B cell (primary cell): ENCODE measurements around the gene MSLN. TPM values are rescaled to one million over a fixed set of nuclear protein-coding genes. Genes with fewer than 3 reads are reported as not detected.

Experiments
- ATAC-seq: fragments of 200-7000 bp; cut with Tn5 transposase; one replicate; pipeline ENCODE4 v1.10.0; 2021; ENCODE audit warnings: low read depth, mild to moderate bottlenecking, moderate number of reproducible peaks, moderate library complexity
- CTCF ChIA-PET: fragments of 350-600 bp; sonication (Branson Sonifier 250); formaldehyde crosslinking; loops from one replicate; lab custom pipeline; 2021; ENCODE audit warnings: antibody characterized with exemption, inconsistent platforms; lab: Charles Lee
- POLR2A ChIA-PET: fragments of 350-600 bp; sonication (Branson Sonifier 250); formaldehyde crosslinking; loops from one replicate; lab custom pipeline; 2021; ENCODE audit warnings: antibody characterized with exemption; lab: Charles Lee
- DNase-seq: peaks from one replicate; pipeline ENCODE4 v3.0.0; 2013
- H2AFZ ChIP-seq: 2 replicates; pipeline ENCODE4 v1.6.1; 2012; ENCODE audit warnings: mild to moderate bottlenecking, low read depth, low read length; ENCODE audit not compliant: insufficient read depth, poor library complexity, severe bottlenecking
- H3K27ac ChIP-seq, 2 donors: 1 replicate in 1 of 2; 2 replicates in 1 of 2; pipeline ENCODE4 v1.5.1; 2012 to 2013; ENCODE audit warnings: low read length in 2 of 2, mild to moderate bottlenecking in 2 of 2, moderate library complexity in 1 of 2
- H3K27me3 ChIP-seq, 4 experiments: fragments of 200-600 bp in 1 of 4; sonication (generic) in 1 of 4; replicated peaks in 1 of 4; 1 replicate in 2 of 4; 2 replicates in 2 of 4; pipeline versions ENCODE4 v1.6.1 to v1.7.0; 2013 to 2016; ENCODE audit warnings: low read length in 3 of 4, mild to moderate bottlenecking in 2 of 4, mixed read lengths in 1 of 4, moderate library complexity in 1 of 4; ENCODE audit not compliant: insufficient read depth in 4 of 4, control insufficient read depth in 3 of 4; ENCODE audit errors: control extremely low read depth in 1 of 4
- H3K36me3 ChIP-seq, 2 experiments: replicated peaks in 1 of 2; 1 replicate in 1 of 2; 2 replicates in 1 of 2; pipeline versions ENCODE4 v1.6.1 to v1.7.1; 2013; ENCODE audit warnings: low read length in 1 of 2; ENCODE audit not compliant: insufficient read depth in 2 of 2, control insufficient read depth in 1 of 2; ENCODE audit errors: control extremely low read depth in 1 of 2, extremely low read depth in 1 of 2
- H3K4me1 ChIP-seq, 2 donors: fragments of 200-600 bp in 1 of 2; sonication (generic) in 1 of 2; 1 replicate in 1 of 2; 2 replicates in 1 of 2; pipeline versions ENCODE4 v1.5.1 to v1.6.1; 2013 to 2017; ENCODE audit warnings: low read length in 2 of 2; ENCODE audit not compliant: control insufficient read depth in 2 of 2, insufficient read depth in 2 of 2
- H3K4me2 ChIP-seq: replicated peaks from 2 replicates; pipeline ENCODE3; 2012; ENCODE audit warnings: mild to moderate bottlenecking, low read depth, low read length; ENCODE audit not compliant: poor library complexity, severe bottlenecking
- H3K4me3 ChIP-seq, 5 experiments: fragments of 200-600 bp in 1 of 5; sonication (generic) in 1 of 5; 1 replicate in 3 of 5; 2 replicates in 2 of 5; pipeline versions ENCODE4 v1.5.1 to v1.7.0; 2011 to 2016; ENCODE audit warnings: low read length in 4 of 5, mild to moderate bottlenecking in 4 of 5, low read depth in 2 of 5, control low read depth in 1 of 5, moderate library complexity in 1 of 5; ENCODE audit not compliant: insufficient read depth in 1 of 5; ENCODE audit errors: control extremely low read depth in 1 of 5, extremely low read depth in 1 of 5
- H3K79me2 ChIP-seq: fragments of 200-600 bp; sonication (generic); one replicate; pipeline ENCODE4 v1.6.0; 2016; ENCODE audit warnings: low read length; ENCODE audit not compliant: control insufficient read depth, insufficient read depth
- H3K9ac ChIP-seq: fragments of 200-600 bp; sonication (generic); 2 replicates; pipeline ENCODE4 v1.6.1; 2017; ENCODE audit warnings: mild to moderate bottlenecking, low read length, moderate library complexity
- H3K9me3 ChIP-seq, 3 donors: one replicate each; pipeline versions ENCODE4 v1.6.1 to v1.7.1; 2013; ENCODE audit warnings: low read length in 2 of 3; ENCODE audit not compliant: control insufficient read depth in 2 of 3, insufficient read depth in 1 of 3; ENCODE audit errors: control extremely low read depth in 1 of 3
- H4K20me1 ChIP-seq: 2 replicates; pipeline ENCODE4 v1.6.0; 2012; ENCODE audit warnings: mild to moderate bottlenecking, low read length; ENCODE audit not compliant: insufficient read depth, control insufficient read depth, poor library complexity, severe bottlenecking
- H3K27ac Mint-ChIP-seq: one replicate; pipeline ENCODE4 v1.8.0; 2021; ENCODE audit warnings: mixed read lengths
- H3K27me3 Mint-ChIP-seq: one replicate; pipeline ENCODE4 v1.8.0; 2021; ENCODE audit warnings: mixed read lengths
- H3K4me1 Mint-ChIP-seq: one replicate; pipeline ENCODE4 v1.8.0; 2021; ENCODE audit warnings: mixed read lengths
- H3K4me3 Mint-ChIP-seq: one replicate; pipeline ENCODE4 v1.8.0; 2021; ENCODE audit warnings: mixed read lengths
- H3K9me3 Mint-ChIP-seq: one replicate; pipeline ENCODE4 v1.8.0; 2022; ENCODE audit warnings: mixed read lengths; ENCODE audit not compliant: insufficient read depth
- CTCF ChIP-seq: fragments of 200-600 bp; IDR thresholded peaks from one replicate; pipeline ENCODE4 v1.8.0; 2022; ENCODE audit warnings: antibody characterized with exemption, mild to moderate bottlenecking
- EZH2 ChIP-seq: IDR thresholded peaks from 2 replicates; pipeline ENCODE4 v1.6.1; 2012; ENCODE audit warnings: borderline replicate concordance, low read depth, mild to moderate bottlenecking, moderate library complexity, low read length; ENCODE audit not compliant: insufficient read depth, poor library complexity, severe bottlenecking
- WGBS: methylation state at CpG from one replicate; pipeline ENCODE4 v1.1.5; 2013; ENCODE audit warnings: missing lambda C conversion rate; ENCODE audit not compliant: insufficient coverage; 5-methylcytosine and 5-hydroxymethylcytosine counted together
- intact Hi-C: fragments of 100-400 bp; cut with micrococcal nuclease; formaldehyde crosslinking; loops from one replicate; pipeline ENCODE4 v1.10.0; 2022
- polyA plus RNA-seq: library from polyadenylated mRNA; depleted of rRNA; stranded (reverse); fragments of >200 nt; gene quantifications from 2 replicates; pipeline ENCODE4 v1.2.3, GENCODE V29; 2012
- total RNA-seq, 2 donors: library from RNA; stranded (reverse); fragments of 120-200 nt in 1 of 2; gene quantifications; 1 replicate in 1 of 2; 2 replicates in 1 of 2; pipeline versions ENCODE4 v1.2.3 to v1.2.4, GENCODE V29; 2013 to 2022

Gene MSLN
- total and polyA plus RNA-seq, 2 donors (not counting 1 experiment from before 2014, with no cell fraction given), result not detected

- TF ChIP-seq CTCF (no peak), EZH2 (no peak)
- CTCF ChIA-PET, result no interaction called here
- Histone ChIP-seq H3K4me1 (peaks cover 0 to 3% of the 10 kb centered on the region in 2 donors), H3K36me3 (no peaks in the 10 kb centered on the region), H3K9me3 (no peaks in the 10 kb centered on the region), H2AFZ (no peak overlapping the region), H3K4me3 (no peak overlapping the region), H4K20me1 (no peaks in the 10 kb centered on the region), H3K9ac (no peak overlapping the region), H3K79me2 (no peaks in the 10 kb centered on the region), H3K27ac (no peak overlapping the region), H3K27me3 (peaks cover 0 to 10% (median 0%) of the 10 kb centered on the region in 4 experiments), H3K4me2 (no peak overlapping the region)
- no peaks in the 10 kb centered on the region for H3K4me1 Mint-ChIP-seq
- no peak overlapping the region for H3K4me3 Mint-ChIP-seq
- H3K27me3 Mint-ChIP-seq, result no peaks in the 10 kb centered on the region
- intact Hi-C loops, result no loop called here
- no peak for DNase-seq
- POLR2A ChIA-PET, result no interaction called here
- WGBS, result 93% methylated on average over 21 of the region's 29 CpGs
- ATAC-seq, result no peak
- H3K9me3 Mint-ChIP-seq, result no peaks in the 10 kb centered on the region
- H3K27ac Mint-ChIP-seq, result no peak overlapping the region
Measured at GRCh38 chr16:766008-766819, 5.7 kb downstream of the MSLN start.
